K562 (cell line): Measurements from ENCODE around the gene RHOXF1. TPM values are rescaled to one million over a fixed set of nuclear protein-coding genes. Genes with fewer than 3 reads are reported as not detected.
A peak's percentile ranks its signal among the peaks of the same experiment; 100 is the strongest.

ENCODE experiments used
- ATAC-seq: fragments of 200-7000 bp; cut with Tn5 transposase; 3 replicates; pipeline ENCODE4 v1.9.1; 2020; ENCODE audit warnings: moderate library complexity
- BruUV-seq: library from RNA; stranded (reverse); fragments of 400-500 nt; replicated peaks from 2 replicates; lab custom pipeline; 2021; lab: Mats Ljungman, UMichigan
- CTCF ChIA-PET: fragments of 300-600 bp; formaldehyde crosslinking; extraction: SDS; loops from one replicate; lab custom pipeline; 2021; ENCODE audit warnings: low intra/inter-chr PET ratio; lab: Yijun Ruan, JAX
- POLR2A ChIA-PET: fragments of 300-600, 350-650 bp; sonication (Branson Sonifier 250); formaldehyde crosslinking; extraction: SDS; loops from one replicate; lab custom pipeline; 2021; ENCODE audit warnings: antibody characterized with exemption, inconsistent platforms; lab: Yijun Ruan, JAX
- DNase-seq, 4 experiments: peaks; one replicate each; pipeline versions ENCODE4 v3.0.0 to v3.0.0-alpha.2; 2011 to 2018; ENCODE audit warnings: low spot score in 3 of 4, mixed read lengths in 3 of 4; ENCODE audit errors: extremely low read depth in 1 of 4
- FAIRE-seq: peaks from 2 replicates; lab custom pipeline; 2011; peaks lifted over from hg19 to GRCh38; lab: Jason Lieb, UNC
- H2AFZ ChIP-seq: 2 replicates; pipeline ENCODE4 v1.6.0; 2011; ENCODE audit warnings: low read depth, low read length, control low read depth, inconsistent platforms
- H3K27ac ChIP-seq: fragments of 200-600 bp; 3 replicates; pipeline ENCODE4 v1.8.0; 2011; ENCODE audit warnings: low read depth, mild to moderate bottlenecking, control low read depth, inconsistent platforms, low read length, moderate library complexity, mixed read lengths; ENCODE audit errors: extremely low read depth
- H3K27me3 ChIP-seq, 2 experiments: fragments of 300-600 bp in 1 of 2; 2 replicates in 1 of 2; 3 replicates in 1 of 2; pipeline versions ENCODE4 v1.6.0 to v1.8.0; 2011; ENCODE audit warnings: inconsistent platforms in 2 of 2, low read length in 2 of 2, mild to moderate bottlenecking in 1 of 2, mixed read lengths in 1 of 2, moderate library complexity in 1 of 2; ENCODE audit not compliant: control insufficient read depth in 2 of 2, insufficient read depth in 2 of 2
- H3K36me3 ChIP-seq: fragments of 300-600 bp; 3 replicates; pipeline ENCODE4 v1.8.0; 2011; ENCODE audit warnings: mild to moderate bottlenecking, low read length, inconsistent platforms; ENCODE audit not compliant: control insufficient read depth, insufficient read depth
- H3K4me1 ChIP-seq, 2 experiments: fragments of 200-600 bp in 1 of 2; replicated peaks in 1 of 2; 2 replicates in 1 of 2; 3 replicates in 1 of 2; pipeline versions ENCODE4 v1.5.1 to v1.8.0; 2011; ENCODE audit warnings: inconsistent platforms in 2 of 2, low read length in 2 of 2, mild to moderate bottlenecking in 1 of 2, mixed read lengths in 1 of 2, moderate library complexity in 1 of 2; ENCODE audit not compliant: control insufficient read depth in 2 of 2, insufficient read depth in 2 of 2
- H3K4me2 ChIP-seq: 2 replicates; pipeline ENCODE4 v1.6.1; 2011; ENCODE audit warnings: low read length, control low read depth, inconsistent platforms, mixed read lengths; ENCODE audit not compliant: insufficient read depth
- H3K4me3 ChIP-seq: fragments of 200-600 bp; sonication (generic), shearing (Covaris generic); 2 replicates; pipeline ENCODE4 v1.5.1; 2016; ENCODE audit warnings: control low read depth, inconsistent platforms
- H3K79me2 ChIP-seq: fragments of 200-600 bp; 3 replicates; pipeline ENCODE4 v1.8.0; 2011; ENCODE audit warnings: low read length, inconsistent platforms; ENCODE audit not compliant: control insufficient read depth, insufficient read depth
- H3K9ac ChIP-seq, 2 experiments: 2 replicates each; pipeline versions ENCODE4 v1.6.0 to v1.6.1; 2011; ENCODE audit warnings: low read depth in 2 of 2, low read length in 2 of 2, control low read depth in 1 of 2, inconsistent platforms in 1 of 2, mild to moderate bottlenecking in 1 of 2, mixed read lengths in 1 of 2; ENCODE audit not compliant: insufficient read depth in 1 of 2
- H3K9me1 ChIP-seq: one replicate; pipeline ENCODE4 v1.6.0; 2011; ENCODE audit warnings: inconsistent platforms, mild to moderate bottlenecking, low read length, moderate library complexity; ENCODE audit not compliant: control insufficient read depth, insufficient read depth
- H3K9me3 ChIP-seq: replicated peaks from 2 replicates; pipeline ENCODE4 v1.5.1; 2011; ENCODE audit warnings: low read depth, low read length, inconsistent platforms; ENCODE audit not compliant: control insufficient read depth, insufficient read depth
- H4K20me1 ChIP-seq: replicated peaks from 2 replicates; pipeline ENCODE4 v1.6.1; 2011; ENCODE audit warnings: low read length, inconsistent platforms, mixed read lengths; ENCODE audit not compliant: control insufficient read depth, insufficient read depth
- CBX3 ChIP-seq, 2 experiments: IDR thresholded peaks; 1 replicate in 1 of 2; 2 replicates in 1 of 2; pipeline ENCODE4 v1.6.1; 2012; ENCODE audit warnings: inconsistent platforms in 2 of 2, low read length in 2 of 2, borderline replicate concordance in 1 of 2, control low read depth in 1 of 2
- CEBPB ChIP-seq: fragments of 450-650 bp; IDR thresholded peaks from 2 replicates; pipeline ENCODE4 v1.6.1; 2016; ENCODE audit warnings: missing genetic modification characterization, missing compliant biosample characterization
- CEBPZ ChIP-seq: fragments of 150-350 bp; IDR thresholded peaks from 2 replicates; pipeline ENCODE4 v1.6.1; 2014; ENCODE audit warnings: low read depth, mild to moderate bottlenecking, low read length, borderline replicate concordance
- EP400 ChIP-seq: fragments of 450-650 bp; IDR thresholded peaks from 2 replicates; pipeline ENCODE4 v1.6.1; 2017; ENCODE audit warnings: antibody characterized with exemption, mild to moderate bottlenecking, moderate library complexity
- ETV1 ChIP-seq: fragments of 450-650 bp; conservative IDR thresholded peaks from 2 replicates; pipeline ENCODE4 v1.6.1; 2016; ENCODE audit warnings: missing genetic modification characterization, control low read depth, low read depth, missing compliant biosample characterization
- HDAC8 ChIP-seq: fragments of 450-650 bp; IDR thresholded peaks from 2 replicates; pipeline ENCODE4 v1.6.1; 2016; ENCODE audit warnings: mild to moderate bottlenecking, missing genetic modification characterization, moderate library complexity, missing compliant biosample characterization
- TFAM ChIP-seq: fragments of 250-450 bp; sonication (Bioruptor Pico); conservative IDR thresholded peaks from 2 replicates; pipeline ENCODE4 v1.5.0; 2021; ENCODE audit warnings: mild to moderate bottlenecking, moderate library complexity
- ZNF57 ChIP-seq: fragments of 450-650 bp; formaldehyde crosslinking; IDR thresholded peaks from 2 replicates; pipeline ENCODE4 v1.4.0; 2020; ENCODE audit warnings: mild to moderate bottlenecking, moderate library complexity
- ZNF778 ChIP-seq: fragments of 450-650 bp; formaldehyde crosslinking; IDR thresholded peaks from 2 replicates; pipeline ENCODE4 v1.4.0; 2020; ENCODE audit warnings: mild to moderate bottlenecking, moderate library complexity
- WGBS: fragments of 100-300 bp; shearing (Covaris generic); methylation state at CpG from one replicate; pipeline ENCODE4 v1.1.6; 2016; ENCODE audit warnings: low coverage, mixed read lengths; ENCODE audit not compliant: insufficient coverage; ENCODE audit errors: missing lambda C conversion rate; 5-methylcytosine and 5-hydroxymethylcytosine counted together
- in situ Hi-C: fragments of 300-500 bp; cut with MboI; formaldehyde crosslinking; loops from 4 replicates; pipeline ENCODE4 v1.15.0; 2018; ENCODE audit warnings: inconsistent platforms, mixed read lengths
- intact Hi-C: fragments of 100-400 bp; cut with micrococcal nuclease; formaldehyde crosslinking; loops from 2 replicates; pipeline ENCODE4 v1.14.2; 2022
- polyA plus RNA-seq, 8 experiments: library from polyadenylated mRNA; depleted of rRNA in 4 of 8; stranded (reverse) in 5 of 8; unstranded in 3 of 8; fragments of >200 nt; fragmentation: Nextera tagmentation in 2 of 8; fragmentation: Illumina TruSeq in 1 of 8; extraction: Ambion mirVana in 2 of 8; extraction: Trizol in 1 of 8; gene quantifications; 2 replicates each; pipeline versions ENCODE4 v1.2.1 to v1.2.3, GENCODE V29; 2011 to 2014; ENCODE audit warnings: inconsistent platforms in 1 of 8, missing spikeins in 1 of 8
- total RNA-seq, 7 experiments: library from RNA; depleted of rRNA in 6 of 7; stranded (reverse); fragments of >200 nt in 6 of 7; fragmentation: Illumina TruSeq in 2 of 7; extraction: Trizol in 2 of 7; gene quantifications; 2 replicates each; pipeline versions ENCODE4 v1.2.1 to v1.2.3, GENCODE V29; 2011 to 2021; ENCODE audit warnings: low replicate concordance in 1 of 7
- TF ChIP-seq, protein P1 (sequence below): fragments of 450-650 bp; formaldehyde crosslinking; IDR thresholded peaks from 2 replicates; pipeline ENCODE4 v1.4.0; 2022; ENCODE audit warnings: missing genetic modification characterization

RHOXF1 gene
- total and polyA plus RNA-seq, 9 of the 15 experiments (the other 6 are each of a cell fraction or from before 2014, with no cell fraction given) = 0.17 TPM; not detected in 8

DNA sequence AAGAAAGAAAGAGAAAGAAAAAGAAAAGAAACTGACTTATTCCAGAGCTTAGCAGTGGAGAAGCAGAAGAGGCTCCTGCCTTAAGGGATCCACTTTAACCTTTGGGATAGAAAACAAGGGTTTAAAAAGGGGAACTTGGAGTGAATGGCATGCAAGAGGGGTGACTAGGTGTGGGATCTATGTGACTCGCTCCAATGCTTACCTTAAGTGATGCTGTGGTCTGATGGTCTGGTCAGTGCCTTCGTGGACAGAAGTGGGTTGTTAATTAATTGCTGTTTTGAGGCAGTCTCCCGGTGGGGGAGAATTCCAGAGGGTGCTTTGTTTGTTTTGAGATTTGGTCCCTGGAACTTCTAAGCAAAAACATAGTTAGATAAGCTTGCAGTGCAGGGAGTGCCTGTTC, 21.1 kb upstream of the RHOXF1 start:
- Histone ChIP-seq H3K36me3 (no peaks in the 10 kb centered on the region), H3K4me2 (no peak overlapping the region), H3K4me1 (no peaks in the 10 kb centered on the region), H3K9ac (no peak overlapping the region), H3K9me1 (no peaks in the 10 kb centered on the region), H4K20me1 (no peaks in the 10 kb centered on the region), H3K79me2 (no peaks in the 10 kb centered on the region), H3K9me3 (no peaks in the 10 kb centered on the region), H2AFZ (no peak overlapping the region), H3K27me3 (no peaks in the 10 kb centered on the region), H3K27ac (no peak overlapping the region), H3K4me3 (no peak overlapping the region)
- intact Hi-C loops = no loop called here
- 0 out of 3 replicates have a peak, but pooled peaks have one; percentile 25 for ATAC-seq
- TF ChIP-seq ETV1 (tag) = no peak
- no peak for TF ChIP-seq ZNF778 (CRISPR knock-in tag)
- TF ChIP-seq HDAC8 (tag) = no peak
- TF ChIP-seq, protein P1, sequence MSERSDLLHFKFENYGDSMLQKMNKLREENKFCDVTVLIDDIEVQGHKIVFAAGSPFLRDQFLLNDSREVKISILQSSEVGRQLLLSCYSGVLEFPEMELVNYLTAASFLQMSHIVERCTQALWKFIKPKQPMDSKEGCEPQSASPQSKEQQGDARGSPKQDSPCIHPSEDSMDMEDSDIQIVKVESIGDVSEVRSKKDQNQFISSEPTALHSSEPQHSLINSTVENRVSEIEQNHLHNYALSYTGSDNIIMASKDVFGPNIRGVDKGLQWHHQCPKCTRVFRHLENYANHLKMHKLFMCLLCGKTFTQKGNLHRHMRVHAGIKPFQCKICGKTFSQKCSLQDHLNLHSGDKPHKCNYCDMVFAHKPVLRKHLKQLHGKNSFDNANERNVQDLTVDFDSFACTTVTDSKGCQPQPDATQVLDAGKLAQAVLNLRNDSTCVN (CRISPR knock-in tag) = no peak
- TF ChIP-seq CEBPB (tag) = no peak
- no peak for TF ChIP-seq ZNF57 (CRISPR knock-in tag)
- TF ChIP-seq TFAM = no peak
- TF ChIP-seq EP400 = no peak
- no peak for TF ChIP-seq CBX3 (IDR thresholded peaks at IDR 0.05; ENCODE audit: borderline replicate concordance in 1 of 2, low read length in 2 of 2)
- TF ChIP-seq CEBPZ = no peak
- no peak for DNase-seq
- POLR2A ChIA-PET = no interaction called here
- no peak for FAIRE-seq
- no TSS peak for BruUV-seq
- WGBS = 23% methylated on average over 3 of the region's 3 CpGs
- in situ Hi-C loops = no loop called here
- CTCF ChIA-PET = no interaction called here
